ENCODE results near the gene ATRN.
A peak's percentile ranks its signal among the peaks of the same experiment; 100 is the strongest.
"Not testable (repeated sequence)": the region's sequence is repeated elsewhere in the genome, so short reads cannot be mapped to it uniquely, and the experiment has no call there.

Gene ATRN

DNA sequence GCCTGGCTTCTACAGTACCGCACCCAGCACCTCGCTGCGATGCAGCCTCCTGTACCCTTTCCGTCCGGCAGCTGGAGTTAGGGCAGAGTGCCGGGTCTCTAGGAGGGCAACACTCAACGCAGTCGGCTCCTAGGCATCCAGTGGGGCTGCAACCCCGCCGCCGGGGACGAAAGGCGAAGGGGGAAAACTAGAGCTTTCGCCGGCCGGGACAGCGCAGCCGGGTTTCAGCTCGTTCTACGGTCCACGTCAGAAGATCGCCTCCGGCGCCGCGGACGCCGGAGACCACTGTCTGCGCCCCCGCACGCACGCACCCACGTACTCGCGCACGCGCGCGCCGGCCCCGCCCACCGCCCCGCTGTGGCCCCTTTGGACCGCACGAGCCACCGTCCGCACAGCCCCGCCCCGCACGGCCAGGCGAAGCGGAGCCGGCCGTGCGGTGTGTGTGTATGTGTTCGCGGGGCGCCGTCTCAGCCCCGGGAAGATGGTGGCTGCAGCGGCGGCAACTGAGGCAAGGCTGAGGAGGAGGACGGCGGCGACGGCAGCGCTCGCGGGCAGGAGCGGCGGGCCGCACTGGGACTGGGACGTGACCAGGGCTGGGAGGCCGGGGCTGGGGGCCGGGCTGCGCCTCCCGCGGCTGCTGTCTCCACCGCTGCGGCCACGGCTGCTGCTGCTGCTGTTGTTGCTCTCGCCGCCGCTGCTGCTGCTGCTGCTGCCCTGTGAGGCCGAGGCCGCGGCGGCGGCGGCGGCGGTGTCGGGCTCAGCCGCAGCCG lies at the start of gene ATRN:
Gene ATRN (plus strand): TSS at position 392 of the 770 bp plus-strand sequence. CDS start 90 bp downstream, at position 482.
- peak; percentile 81 for DNase-seq

DNA sequence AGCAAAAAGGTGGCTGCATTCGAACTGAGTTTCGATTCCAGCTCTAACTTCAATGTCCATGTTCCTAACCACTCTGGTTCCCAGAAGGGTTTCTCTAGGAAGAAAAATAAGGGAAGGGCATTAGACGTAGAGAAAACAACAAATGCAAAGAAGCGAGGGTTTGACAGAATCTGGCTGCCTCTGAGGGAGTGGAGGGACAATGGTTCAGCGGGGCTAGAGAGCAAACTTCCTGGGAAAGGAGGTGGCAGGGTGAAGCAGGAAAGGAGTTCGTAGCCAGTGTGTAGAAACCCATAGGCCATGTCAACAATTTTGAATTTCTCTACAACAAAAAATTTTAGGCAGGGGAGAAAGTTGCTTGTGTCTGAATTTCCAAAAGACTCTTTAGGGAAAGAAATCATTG lies 48.8 kb upstream of the ATRN start:
- no peak for DNase-seq

DNA sequence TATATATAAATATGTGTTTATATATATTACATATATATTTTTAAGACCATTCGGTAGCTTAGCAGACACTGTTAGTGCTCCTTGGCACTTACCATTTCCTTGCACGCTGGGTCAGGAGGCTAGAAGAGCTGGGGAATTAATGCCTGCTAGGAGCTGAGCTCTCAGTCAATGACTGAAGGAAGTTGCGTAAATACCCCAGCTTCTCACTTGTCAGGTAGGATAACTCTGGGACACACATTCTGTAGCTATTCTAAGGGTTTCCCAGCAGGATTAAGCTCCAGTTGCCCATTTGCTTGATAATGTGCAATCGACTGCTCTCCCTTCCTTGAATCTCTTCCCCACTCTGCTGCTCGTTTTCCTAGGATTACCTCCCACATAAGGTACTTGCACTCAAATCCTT lies 47.7 kb upstream of the ATRN start:
- DNase-seq = no peak

DNA sequence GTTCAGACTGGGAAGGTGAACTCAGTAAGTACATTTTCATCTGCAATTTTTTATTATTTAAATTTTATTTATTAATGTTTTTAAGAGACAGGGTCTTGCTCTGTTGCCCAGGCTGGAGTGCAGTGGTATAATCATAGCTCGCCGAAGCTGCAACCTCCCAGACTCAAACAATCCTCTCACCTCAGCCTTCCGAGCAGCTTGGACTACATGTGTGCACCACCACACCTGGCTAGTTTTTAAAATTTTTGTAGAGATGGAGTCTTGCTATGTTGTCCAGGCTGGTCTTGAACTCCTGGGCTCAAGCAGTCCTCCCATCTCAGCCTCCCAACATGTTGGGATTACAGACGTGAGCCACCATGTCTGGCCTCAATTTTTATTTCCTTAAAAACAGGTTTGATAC lies 44.1 kb upstream of the ATRN start:
- DNase-seq = not testable (repeated sequence)

DNA sequence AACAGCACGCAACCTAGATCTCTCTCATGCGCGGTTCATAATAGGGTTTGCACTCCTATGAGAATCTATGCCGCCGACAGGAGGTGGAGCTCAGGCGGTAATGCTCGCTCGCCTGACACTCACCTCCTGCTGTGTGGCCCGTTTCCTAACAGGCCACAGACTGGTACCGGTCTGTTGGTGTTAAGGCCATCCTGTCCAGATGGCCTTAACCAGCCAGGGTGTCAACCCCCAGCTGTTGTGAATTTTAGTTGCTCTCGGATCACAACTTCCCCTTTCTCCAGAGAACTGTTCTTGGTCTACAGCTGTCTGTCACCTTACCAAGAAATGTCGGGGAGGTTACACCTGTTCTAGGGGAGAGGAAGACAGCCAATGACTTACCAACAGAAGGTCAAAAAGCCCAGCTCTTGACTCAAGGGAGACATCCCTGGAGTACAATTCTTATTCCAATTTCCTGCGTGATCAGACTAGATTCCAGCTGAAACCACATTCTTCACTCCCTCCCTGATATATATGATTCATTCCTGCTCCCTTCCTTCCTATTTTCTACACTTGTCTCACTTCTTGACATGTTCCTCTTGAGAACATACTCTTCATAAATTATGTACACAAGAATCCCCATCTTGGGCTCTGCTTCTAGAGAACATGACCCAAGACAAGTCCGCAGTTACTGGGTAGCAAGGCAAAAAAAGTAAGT lies 40.3 kb upstream of the ATRN start:
- no peak for DNase-seq

DNA sequence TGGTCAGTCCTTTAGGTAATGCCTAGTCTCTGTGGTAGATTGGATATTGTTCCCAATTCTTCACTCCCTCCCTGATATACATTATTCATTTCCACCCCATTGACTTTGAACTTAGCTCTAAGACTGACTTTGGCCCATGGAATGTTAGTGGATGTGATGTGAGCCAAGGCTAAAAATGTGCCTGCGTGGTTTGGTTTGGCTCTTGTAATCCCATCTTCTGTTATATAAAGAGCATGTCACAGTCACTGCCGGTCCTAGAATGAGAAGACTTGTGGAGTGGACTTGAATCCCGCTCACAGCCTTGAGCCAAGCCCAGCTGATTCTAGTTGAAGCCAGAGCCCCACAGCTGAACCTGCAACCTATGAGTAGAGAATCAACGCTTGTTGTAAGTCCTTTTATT lies 39.7 kb upstream of the ATRN start:
- DNase-seq = no peak

DNA sequence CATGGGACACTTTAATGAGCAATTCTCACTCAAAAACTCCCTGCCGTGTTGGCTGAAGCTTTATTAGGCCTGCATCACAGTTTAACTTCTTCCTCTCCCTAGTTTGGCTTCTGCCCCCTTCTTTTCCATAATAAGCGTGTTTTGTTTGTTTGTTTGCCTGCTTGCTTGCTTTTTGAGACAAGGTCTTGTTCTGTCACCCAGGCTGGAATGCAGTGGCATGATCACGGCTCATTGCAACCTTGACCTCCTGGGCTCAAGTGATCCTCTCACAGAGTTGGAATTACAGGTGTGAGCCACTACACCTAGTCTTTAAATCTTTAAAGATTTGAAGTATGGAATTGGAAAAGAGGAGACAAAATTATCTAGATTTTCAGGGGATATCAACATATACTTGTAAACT lies 38.0 kb upstream of the ATRN start:
- DNase-seq = no peak

DNA sequence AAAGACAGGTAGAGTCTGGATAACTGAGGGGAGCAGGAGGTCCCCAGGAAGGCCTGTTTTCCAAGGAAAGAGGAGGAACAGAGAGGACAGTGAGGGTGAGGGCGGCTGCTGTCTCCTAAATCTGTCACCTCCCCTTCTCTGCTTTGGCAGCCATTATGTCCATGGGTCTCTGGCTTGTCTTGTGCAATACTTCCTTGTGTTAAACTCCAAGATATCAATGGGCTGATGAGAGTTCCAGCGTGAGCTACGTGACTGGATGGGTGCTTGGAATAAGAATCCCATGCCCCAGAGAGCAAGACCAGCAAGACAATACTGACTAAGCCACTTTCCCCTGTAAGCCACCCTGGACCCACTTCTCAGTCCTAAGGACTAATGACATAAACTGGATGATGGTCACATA lies 37.1 kb upstream of the ATRN start:
- no peak for DNase-seq

DNA sequence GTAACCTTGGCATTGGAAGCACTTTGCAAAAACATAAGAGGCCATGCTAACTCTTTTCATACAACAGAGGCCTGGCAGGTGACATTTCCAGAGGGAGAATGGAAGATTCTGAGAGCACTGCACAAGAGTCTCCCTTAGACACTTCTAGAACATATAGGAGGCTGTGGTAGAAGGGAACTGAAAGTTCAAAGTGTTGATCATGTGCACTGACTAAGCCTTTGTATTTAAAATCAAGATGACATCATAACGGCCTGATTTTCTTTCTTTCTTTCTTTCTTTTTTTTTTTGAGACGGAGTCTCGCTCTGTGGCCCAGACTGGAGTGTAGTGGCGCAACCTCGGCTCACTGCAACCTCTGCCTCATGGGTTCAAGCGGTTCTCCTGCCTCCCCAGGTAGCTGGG lies 36.6 kb upstream of the ATRN start:
- no peak for DNase-seq

DNA sequence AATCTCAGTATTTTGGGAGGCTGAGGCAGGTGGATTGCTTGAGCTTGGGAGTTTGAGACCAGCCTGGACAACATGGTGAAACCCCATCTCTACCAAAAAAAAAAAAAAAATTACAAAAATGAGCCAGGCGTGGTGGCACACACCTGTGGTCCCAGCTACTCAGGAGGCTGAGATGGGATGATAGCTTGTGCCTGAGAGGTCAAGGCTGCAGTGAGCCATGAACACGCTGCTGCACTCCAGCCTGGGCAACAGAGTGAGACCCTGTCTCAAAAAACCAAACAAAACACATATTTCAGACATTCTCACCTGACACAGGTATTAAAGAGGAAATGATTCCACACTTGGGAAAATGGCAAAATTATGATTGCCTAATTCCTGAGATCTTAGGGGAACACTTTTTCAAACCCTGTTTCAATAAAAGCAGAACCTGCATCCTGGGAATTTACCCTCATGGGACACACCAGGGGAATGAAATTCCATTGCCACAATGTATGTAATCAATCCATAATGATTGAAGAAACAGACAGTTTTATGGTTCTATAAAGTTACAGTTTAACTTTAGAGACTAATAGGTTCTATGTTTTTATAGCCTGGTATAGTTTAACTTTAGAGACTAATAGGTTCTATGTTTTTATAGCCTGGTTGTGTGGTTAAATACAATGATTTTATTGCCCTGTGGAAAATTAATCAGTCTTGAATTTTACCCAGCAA lies 33.8 kb upstream of the ATRN start:
- no peak for DNase-seq

DNA sequence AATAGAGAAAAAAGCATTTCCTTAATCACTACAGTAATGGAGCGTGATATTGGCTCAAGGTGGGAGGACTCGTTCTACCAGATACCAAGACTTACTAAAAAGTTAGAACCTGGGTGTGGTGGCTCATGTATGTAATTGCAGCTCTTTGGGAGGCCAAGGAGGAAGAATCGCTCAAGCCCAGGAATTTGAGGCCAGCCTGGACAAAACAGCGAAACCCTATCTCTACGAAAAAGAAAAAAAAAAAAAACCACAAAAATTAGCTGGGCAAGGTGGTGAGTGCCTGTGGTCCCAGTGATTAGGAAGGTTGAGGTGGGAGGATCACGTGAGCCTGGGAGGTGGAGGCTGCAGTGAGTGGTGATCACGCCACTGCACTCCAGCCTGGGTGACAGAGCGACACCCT lies 24.0 kb upstream of the ATRN start:
- no peak for DNase-seq

DNA sequence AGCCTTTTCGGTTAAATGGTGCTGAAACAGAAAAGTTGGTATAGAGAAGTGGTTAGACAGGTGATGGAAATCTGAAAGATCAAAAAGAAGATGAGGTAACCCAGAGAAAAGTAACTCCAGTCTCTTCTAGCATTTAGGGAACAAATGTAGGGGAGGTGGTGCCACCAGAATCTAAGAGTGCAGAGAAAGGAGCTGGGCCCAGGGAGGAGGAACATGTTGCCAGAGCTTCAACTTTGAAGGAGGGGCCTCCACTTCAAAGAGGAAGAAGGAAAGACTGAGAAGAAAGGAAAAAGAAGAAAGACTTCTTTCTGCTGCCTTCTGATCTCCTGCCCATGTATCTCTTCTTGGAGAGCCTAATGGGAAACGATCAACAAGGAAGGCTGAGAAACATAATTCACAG lies 23.5 kb upstream of the ATRN start:
- DNase-seq = no peak

DNA sequence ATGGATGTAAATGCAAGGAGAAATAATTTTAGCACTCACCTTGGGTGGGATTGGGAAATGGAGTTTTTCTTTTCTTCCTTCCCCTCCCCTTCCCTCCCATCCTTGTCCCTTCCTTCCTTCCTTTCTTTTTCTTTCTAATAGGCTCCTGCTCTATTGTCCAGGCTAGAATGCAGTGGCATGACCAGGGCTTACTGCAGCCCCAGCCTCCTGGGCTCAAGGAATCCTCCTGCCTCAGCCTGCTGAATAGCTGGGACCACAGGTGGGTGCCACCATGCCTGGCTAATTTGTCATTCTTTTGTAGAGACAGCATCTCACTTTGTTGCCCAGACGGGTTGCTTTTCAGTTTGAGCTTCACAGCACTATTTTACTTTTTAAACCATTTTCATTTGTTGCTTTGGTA lies 21.5 kb upstream of the ATRN start:
- DNase-seq = no peak

DNA sequence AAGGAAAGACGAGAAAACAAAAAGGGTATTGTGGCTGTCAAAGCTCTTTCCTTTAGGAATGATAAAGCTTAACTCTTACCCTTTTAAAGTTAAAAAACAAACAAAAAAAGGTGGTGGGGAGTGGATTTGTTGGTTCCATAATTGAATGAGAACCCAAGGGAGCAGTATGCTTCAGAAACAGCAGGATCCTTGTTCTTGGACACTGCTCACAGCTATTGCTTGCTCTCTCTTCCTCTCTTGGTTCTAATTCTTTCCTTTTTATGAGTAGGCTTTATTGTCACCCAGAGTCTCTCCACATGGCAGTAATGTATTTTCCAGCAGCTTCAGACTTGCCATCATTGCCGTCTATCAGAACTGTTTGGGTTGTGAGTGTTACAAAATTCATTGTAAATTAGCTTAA lies 18.7 kb upstream of the ATRN start:
- no peak for DNase-seq

DNA sequence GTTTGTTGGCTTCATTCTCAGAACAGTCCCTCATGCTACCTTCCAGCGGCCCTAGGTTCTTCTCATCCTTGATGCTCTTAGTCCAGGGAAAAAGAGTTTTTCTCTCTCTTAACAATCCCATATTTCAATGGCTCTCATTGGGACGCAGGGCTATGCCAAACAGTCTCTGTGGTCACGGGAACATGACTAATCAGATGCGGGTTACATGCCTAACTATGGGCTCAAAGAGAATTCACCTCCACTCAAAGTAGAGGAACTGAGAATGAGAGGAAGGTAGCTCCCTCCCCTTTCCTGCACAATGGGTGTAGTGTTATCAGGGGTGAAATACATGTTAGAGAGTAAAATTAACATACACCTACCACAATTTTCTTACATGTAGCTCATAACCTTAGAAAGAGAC lies 18.1 kb upstream of the ATRN start:
- DNase-seq = no peak

DNA sequence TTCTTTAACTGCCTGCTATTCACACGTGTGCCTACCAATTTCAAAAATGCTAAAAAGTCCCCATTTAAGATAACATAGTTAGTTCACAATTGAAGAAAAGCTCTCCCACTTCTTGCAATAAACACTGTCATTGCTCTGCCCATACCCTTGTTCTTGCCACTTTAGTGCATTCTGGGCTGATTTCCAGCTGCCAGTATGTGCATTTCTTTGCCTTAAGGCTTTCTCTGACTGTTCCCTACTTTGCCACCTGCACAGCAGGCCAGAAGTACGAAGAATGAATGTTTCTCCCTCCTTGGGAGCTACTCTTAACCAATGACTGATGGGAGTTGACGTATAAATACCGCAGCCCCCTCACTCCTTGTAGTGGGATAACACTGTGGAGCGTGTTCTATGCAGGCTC lies 16.0 kb upstream of the ATRN start:
- no peak for DNase-seq

DNA sequence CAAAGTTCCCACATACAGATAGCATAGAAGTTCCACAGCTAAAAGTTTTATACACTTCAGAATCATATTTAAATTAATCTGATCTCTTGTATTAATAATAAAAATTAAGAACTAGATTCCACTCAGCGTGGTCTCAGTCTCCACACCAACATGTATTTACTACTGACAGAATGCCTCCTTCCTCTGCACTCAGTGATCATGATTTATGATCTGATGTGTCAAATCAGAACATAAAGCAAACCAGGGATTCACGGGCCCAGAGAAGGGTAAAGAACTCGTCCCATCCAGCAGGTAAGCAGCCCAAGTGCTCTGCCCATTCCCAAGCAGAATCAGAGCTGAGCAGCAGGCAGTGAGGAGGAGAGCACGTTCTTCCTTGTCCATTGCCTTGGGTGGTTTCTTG lies 14.2 kb upstream of the ATRN start:
- DNase-seq = no peak

DNA sequence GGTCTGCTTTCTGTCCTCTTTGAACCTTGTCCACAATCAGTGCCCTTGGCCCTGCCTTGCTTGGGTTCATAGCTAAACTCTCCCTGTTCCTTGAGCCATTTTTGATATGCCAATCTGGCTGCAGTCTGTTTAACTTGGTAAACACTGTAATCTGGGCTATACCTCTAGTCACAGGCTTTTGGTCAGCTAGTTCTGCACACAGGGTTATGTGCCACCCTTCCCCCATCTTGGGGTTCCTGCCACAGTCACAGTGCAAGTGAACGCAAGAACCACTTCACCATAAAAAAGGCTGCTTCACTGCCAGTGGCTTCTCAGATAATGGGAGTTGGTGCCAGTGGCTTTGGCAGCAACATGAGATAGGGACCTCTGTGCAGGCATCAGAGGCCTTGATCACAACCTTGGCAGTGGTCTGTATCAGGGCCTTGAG lies 10.9 kb upstream of the ATRN start:
- DNase-seq = no peak

DNA sequence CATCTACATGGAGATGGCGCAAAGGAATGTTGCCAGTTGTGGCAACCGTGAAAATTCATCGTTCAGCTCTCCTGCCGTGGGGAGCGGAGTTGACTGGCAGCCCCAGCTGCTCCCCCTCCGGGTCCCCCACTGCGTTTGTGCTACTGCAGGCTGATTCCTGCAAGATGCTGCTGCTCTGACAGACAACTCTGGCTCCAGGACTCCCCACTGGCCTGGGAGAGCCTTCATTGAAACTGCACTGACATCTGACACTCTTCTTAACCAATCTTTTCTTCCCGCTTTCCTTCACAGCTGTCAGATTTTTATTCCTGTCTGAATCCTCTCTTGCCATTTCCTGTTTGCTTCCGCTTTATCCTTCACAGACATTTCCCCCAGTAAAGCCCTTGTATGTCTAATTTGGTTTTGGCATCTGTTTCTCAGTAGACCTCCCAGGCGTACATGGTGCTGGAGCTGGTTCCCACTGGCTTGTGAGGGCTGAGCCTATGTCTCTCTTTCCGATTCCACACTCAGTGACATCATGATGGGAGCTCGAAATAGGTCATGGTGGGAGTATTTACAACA lies 9.5 kb upstream of the ATRN start:
- DNase-seq = no peak

DNA sequence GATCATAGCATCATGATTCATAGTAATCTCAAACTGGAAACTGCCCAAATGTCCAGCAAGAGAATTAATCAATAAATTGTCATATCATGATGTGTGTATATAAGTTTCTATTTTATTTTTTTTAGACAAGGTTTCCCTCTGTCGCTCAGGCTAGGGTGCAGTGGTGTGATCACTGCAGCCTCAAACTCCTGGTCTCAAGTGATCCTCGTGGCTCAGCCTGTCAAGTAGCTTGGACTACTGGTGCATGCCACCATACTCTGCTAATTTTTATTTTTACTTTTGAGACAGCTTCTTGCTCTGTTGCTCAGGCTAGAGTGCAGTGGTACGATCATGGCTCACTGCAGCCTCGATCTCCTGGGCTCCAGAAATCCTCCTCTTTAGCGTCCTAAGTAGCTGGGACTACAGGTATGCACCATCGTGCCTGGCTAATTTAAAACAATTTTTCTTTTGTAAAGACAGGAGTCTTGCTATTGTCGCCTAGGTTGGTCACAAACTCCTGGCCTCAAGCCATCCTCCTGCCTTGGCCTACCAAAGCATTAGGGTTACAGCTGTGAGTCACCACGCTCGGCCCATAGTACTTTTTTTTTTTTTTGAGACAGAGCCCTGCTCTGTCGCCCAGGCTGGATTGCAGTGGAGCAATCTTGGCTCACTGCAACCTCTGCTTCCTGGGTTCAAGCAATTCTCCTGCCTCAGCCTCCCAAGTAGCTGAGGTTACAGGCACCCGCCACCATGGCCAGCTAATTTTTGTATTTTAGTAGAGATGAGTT lies 8.7 kb upstream of the ATRN start:
- no peak for DNase-seq

DNA sequence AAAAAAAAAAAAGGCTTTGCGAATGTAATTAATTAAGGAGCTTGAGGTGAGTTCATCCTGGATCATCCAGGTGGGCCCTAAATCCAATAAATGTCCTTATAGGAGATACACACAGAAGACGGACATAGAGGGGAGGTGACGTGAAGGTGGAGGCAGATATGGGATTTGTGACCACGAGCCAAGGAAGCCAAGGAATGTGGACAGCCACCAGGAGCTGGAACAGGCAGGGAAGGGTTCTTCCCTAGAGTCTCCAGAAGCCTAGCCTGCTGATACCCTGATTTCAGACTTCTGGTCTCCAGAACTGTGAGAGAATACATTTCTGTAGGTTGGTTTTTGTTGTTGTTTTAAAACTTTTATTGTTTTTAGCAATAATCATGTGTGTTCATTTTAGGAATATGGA lies 6.7 kb upstream of the ATRN start:
- DNase-seq = no peak

DNA sequence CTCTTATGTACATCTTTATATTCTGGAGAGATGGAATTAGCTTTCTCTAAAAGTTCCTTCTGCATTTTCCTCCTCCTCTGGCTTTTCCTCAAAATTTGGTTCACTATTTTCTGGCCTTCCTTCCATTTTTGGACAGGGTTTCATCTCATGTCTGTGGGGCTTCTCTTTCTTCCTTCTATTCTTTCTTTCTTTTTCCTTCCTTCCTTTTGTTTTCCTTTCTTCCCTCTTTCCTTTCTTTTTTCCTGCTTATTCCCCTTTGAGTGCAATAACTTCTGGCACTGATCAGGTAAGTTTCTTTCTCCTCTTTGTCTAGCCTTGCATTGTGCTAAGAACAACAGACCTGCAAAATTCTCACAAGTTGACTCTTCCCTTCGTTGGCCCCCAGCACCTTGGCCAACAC lies 5.5 kb upstream of the ATRN start:
- DNase-seq = no peak

DNA sequence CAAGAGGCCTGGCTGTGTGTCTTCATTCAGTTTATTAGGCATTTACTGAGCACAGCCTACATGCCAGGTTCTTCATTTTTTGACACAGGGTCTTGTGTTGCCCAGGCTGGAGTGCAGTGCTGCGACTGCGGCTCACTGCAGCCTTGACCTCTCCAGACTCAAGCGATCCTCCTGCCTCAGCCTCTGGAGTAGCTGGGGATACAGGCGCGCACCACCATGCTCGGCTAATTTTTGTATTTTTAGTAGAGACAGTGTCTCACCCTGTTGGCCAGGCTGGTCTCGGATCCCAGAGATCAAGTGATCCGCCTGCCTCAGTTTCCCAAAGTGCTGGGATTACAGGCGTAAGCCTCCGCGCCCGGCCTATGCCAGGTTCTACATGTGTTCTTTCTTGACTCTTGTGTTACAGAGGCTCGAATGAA lies 601 bp upstream of the ATRN start:
- no peak for DNase-seq

Data from T1000 (cell line).